Gastrocnemius medialis (tissue), 4 donors: ENCODE data around the gene USP14.

Experiments
- CTCF ChIP-seq, 5 experiments: fragments of 450-650 bp in 3 of 5; fragments of 200-600 bp in 2 of 5; sonication (generic) in 2 of 5; IDR thresholded peaks in 4 of 5; conservative IDR thresholded peaks in 1 of 5; 1 replicate in 4 of 5; 2 replicates in 1 of 5; pipeline ENCODE4 v1.5.1; 2016 to 2019; ENCODE audit warnings: antibody characterized with exemption in 5 of 5, mild to moderate bottlenecking in 3 of 5, moderate library complexity in 3 of 5
- POLR2A ChIP-seq, 2 donors: fragments of 450-650 bp; IDR thresholded peaks; one replicate each; pipeline ENCODE4 v1.6.1; 2017; ENCODE audit warnings: antibody characterized with exemption in 2 of 2, mild to moderate bottlenecking in 2 of 2, moderate library complexity in 2 of 2

GRCh38 chr18:181711-182110 is 23.4 kb downstream of the USP14 start:
- no peak for TF ChIP-seq CTCF (IDR thresholded peaks at IDR 0.05 in 4 of 5, conservative IDR thresholded peaks at IDR 0.05 in 1 of 5)
- TF ChIP-seq POLR2A (IDR thresholded peaks at IDR 0.05): no peak
